OCI-LY3 (cell line): ENCODE measurements around the gene CSPG4.

Experiments used
- EZH2phosphoT487 ChIP-seq: fragments of 200-600 bp; shearing (Covaris generic); IDR thresholded peaks from 2 replicates; pipeline ENCODE4 v1.6.1; 2018; ENCODE audit warnings: antibody characterized with exemption, mixed run types, low read depth
- TF ChIP-seq, protein P1 (sequence below): fragments of 200-600, 300-600 bp; sonication (generic); IDR thresholded peaks from 2 replicates; pipeline ENCODE4 v1.5.1; 2014; ENCODE audit warnings: antibody characterized with exemption, low read length, low read depth

DNA sequence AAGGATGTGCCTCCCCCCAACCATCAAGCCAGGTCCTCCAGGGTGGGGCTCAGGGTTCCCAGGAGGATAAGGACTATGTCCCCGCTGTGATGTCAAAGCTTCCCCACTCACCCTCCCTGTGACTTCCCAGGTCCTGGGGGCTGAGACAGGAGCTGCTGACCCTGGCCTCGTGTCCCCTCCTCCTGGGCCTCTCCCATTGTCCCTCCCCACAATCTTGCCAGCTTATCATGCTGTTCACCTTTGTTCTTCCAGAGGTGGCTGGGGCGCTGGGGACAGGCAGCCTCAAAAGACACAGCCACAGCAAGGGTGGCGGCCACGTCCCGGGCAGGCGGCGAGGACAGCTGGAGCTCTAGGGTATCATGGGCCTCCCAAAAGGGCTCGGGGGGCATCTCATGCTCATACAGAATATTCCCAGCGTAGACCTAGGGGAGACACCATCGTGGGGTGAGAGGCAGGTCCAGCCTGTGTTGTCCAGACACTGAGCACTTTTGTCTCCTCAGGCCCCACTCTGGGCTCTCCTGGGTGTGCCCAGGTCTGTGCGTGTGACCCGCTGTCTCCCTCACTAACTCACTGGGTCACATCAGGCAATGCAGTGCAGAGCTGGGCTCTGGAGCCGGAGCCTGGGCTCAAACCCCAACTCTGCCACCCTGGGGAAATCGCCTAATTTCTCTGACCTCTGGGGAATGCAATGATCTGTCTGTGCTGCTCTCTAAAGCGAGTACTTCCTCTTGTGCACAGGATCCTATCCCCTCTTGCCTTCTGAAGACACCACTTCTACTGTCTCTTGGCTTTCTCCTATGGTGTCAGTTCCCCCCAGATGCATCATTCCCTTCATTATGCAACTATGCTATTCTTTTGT, 35.0 kb downstream of the CSPG4 start:
- TF ChIP-seq, protein P1, sequence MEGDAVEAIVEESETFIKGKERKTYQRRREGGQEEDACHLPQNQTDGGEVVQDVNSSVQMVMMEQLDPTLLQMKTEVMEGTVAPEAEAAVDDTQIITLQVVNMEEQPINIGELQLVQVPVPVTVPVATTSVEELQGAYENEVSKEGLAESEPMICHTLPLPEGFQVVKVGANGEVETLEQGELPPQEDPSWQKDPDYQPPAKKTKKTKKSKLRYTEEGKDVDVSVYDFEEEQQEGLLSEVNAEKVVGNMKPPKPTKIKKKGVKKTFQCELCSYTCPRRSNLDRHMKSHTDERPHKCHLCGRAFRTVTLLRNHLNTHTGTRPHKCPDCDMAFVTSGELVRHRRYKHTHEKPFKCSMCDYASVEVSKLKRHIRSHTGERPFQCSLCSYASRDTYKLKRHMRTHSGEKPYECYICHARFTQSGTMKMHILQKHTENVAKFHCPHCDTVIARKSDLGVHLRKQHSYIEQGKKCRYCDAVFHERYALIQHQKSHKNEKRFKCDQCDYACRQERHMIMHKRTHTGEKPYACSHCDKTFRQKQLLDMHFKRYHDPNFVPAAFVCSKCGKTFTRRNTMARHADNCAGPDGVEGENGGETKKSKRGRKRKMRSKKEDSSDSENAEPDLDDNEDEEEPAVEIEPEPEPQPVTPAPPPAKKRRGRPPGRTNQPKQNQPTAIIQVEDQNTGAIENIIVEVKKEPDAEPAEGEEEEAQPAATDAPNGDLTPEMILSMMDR, result no peak
- TF ChIP-seq EZH2phosphoT487, result no peak
